Testis (tissue), 2 donors: Measurements from ENCODE around the gene TBX21.

Experiments
- CTCF ChIP-seq, 3 experiments: fragments of 450-650 bp in 2 of 3; fragments of 200-600 bp in 1 of 3; sonication (generic) in 1 of 3; IDR thresholded peaks; one replicate each; pipeline ENCODE4 v1.5.1; 2016 to 2019; ENCODE audit warnings: antibody characterized with exemption in 3 of 3, mild to moderate bottlenecking in 2 of 3, moderate library complexity in 1 of 3
- POLR2A ChIP-seq: fragments of 450-650 bp; IDR thresholded peaks from one replicate; pipeline ENCODE4 v1.6.1; 2017; ENCODE audit warnings: antibody characterized with exemption, mild to moderate bottlenecking, moderate library complexity

- TF ChIP-seq CTCF (IDR thresholded peaks at IDR 0.05) (no peak), POLR2A (no peak)
Measured at GRCh38 chr17:47687748-47688147, 45.3 kb upstream of the TBX21 start.
